Activated CD4-positive, alpha-beta T cell treated with anti-CD3 and anti-CD28 coated beads, Interleukin-2, amount 50 U/mL, for 16 hours (primary cell): ENCODE data around the gene GLDN.

Source experiments
- DNase-seq: peaks from one replicate; pipeline ENCODE4 v3.0.0-alpha.2; 2020

GLDN gene

GRCh38 chr15:51448622-51449399 lies 107.4 kb downstream of the GLDN start:
- no peak for DNase-seq

- no peak for DNase-seq
Observed at GRCh38 chr15:51450001-51450400, 108.5 kb downstream of the GLDN start.
